SK-N-SH (cell line): ENCODE data around the gene ARID4B. TPM values are rescaled to one million over a fixed set of nuclear protein-coding genes. Genes with fewer than 3 reads are reported as not detected.
"Not testable (repeated sequence)": the region's sequence is repeated elsewhere in the genome, so short reads cannot be mapped to it uniquely, and the experiment has no call there.

Source experiments
- CTCF ChIA-PET: fragments of 300-600, 350-600 bp; formaldehyde crosslinking; extraction: SDS; loops from one replicate; lab custom pipeline; 2021; lab: Yijun Ruan, JAX
- POLR2A ChIA-PET: fragments of 350-600 bp; sonication (Branson Sonifier 250); formaldehyde crosslinking; extraction: SDS; loops from one replicate; lab custom pipeline; 2020; ENCODE audit warnings: antibody characterized with exemption, inconsistent platforms; lab: Yijun Ruan, JAX
- DNase-seq: peaks from one replicate; pipeline ENCODE4 v3.0.0; 2012
- H2AFZ ChIP-seq: fragments of 200-600 bp; sonication (generic); 2 replicates; pipeline ENCODE4 v1.8.1; 2016; ENCODE audit warnings: antibody characterized with exemption, mild to moderate bottlenecking, low read depth
- H3F3A ChIP-seq: fragments of 200-600 bp; sonication (generic); replicated peaks from 2 replicates; pipeline ENCODE3; 2016; ENCODE audit warnings: antibody characterized with exemption, mild to moderate bottlenecking; ENCODE audit not compliant: insufficient read depth
- H3K27ac ChIP-seq, 2 experiments: fragments of 200-500 bp in 1 of 2; fragments of 200-600 bp in 1 of 2; sonication (Bioruptor generic) in 1 of 2; sonication (generic), shearing (Covaris generic) in 1 of 2; 2 replicates each; pipeline versions ENCODE4 v1.5.1 to v1.6.1; 2014 to 2016; ENCODE audit warnings: low read depth in 2 of 2, inconsistent platforms in 1 of 2, low read length in 1 of 2, mild to moderate bottlenecking in 1 of 2, mixed read lengths in 1 of 2
- H3K27me3 ChIP-seq: fragments of 200-600 bp; sonication (generic), shearing (Covaris generic); 2 replicates; pipeline ENCODE4 v1.6.1; 2016; ENCODE audit warnings: mixed run types; ENCODE audit not compliant: insufficient read depth
- H3K36me3 ChIP-seq, 2 experiments: fragments of 200-500 bp in 1 of 2; fragments of 200-600 bp in 1 of 2; sonication (Bioruptor generic) in 1 of 2; sonication (generic) in 1 of 2; replicated peaks in 1 of 2; 2 replicates each; pipeline versions ENCODE3 to v1.5.1; 2014 to 2016; ENCODE audit warnings: low read length in 1 of 2, mild to moderate bottlenecking in 1 of 2; ENCODE audit not compliant: insufficient read depth in 2 of 2, control insufficient read depth in 1 of 2
- H3K4me1 ChIP-seq, 2 experiments: fragments of 200-500 bp in 1 of 2; fragments of 200-600 bp in 1 of 2; sonication (Bioruptor generic) in 1 of 2; sonication (generic), shearing (Covaris generic) in 1 of 2; 2 replicates each; pipeline versions ENCODE4 v1.5.1 to v1.6.1; 2014 to 2016; ENCODE audit warnings: low read depth in 1 of 2, low read length in 1 of 2, mixed run types in 1 of 2; ENCODE audit not compliant: insufficient read depth in 2 of 2, control insufficient read depth in 1 of 2
- H3K4me2 ChIP-seq: fragments of 200-600 bp; sonication (generic), shearing (Covaris generic); 2 replicates; pipeline ENCODE4 v1.6.1; 2017; ENCODE audit warnings: mixed run types
- H3K4me3 ChIP-seq, 2 experiments: fragments of 200-500 bp in 1 of 2; fragments of 200-600 bp in 1 of 2; sonication (Bioruptor generic) in 1 of 2; sonication (generic), shearing (Covaris generic) in 1 of 2; 2 replicates each; pipeline versions ENCODE4 v1.5.1 to v1.8.1; 2014 to 2016; ENCODE audit warnings: low read depth in 2 of 2, inconsistent platforms in 1 of 2, low read length in 1 of 2, mild to moderate bottlenecking in 1 of 2, mixed read lengths in 1 of 2, moderate library complexity in 1 of 2
- H3K79me2 ChIP-seq: fragments of 200-600 bp; sonication (generic); 2 replicates; pipeline ENCODE4 v1.8.1; 2017; ENCODE audit warnings: mild to moderate bottlenecking; ENCODE audit not compliant: insufficient read depth
- H3K9ac ChIP-seq: fragments of 200-600 bp; sonication (generic); 2 replicates; pipeline ENCODE4 v1.6.1; 2017; ENCODE audit warnings: mixed run types
- H3K9me2 ChIP-seq: fragments of 200-600 bp; sonication (generic); 2 replicates; pipeline ENCODE4 v1.6.1; 2017; ENCODE audit warnings: mixed run types
- H3K9me3 ChIP-seq: fragments of 200-600 bp; sonication (generic); 2 replicates; pipeline ENCODE4 v1.6.1; 2017; ENCODE audit warnings: mixed run types, mild to moderate bottlenecking, moderate library complexity
- H4K20me1 ChIP-seq: fragments of 200-600 bp; sonication (generic); 2 replicates; pipeline ENCODE4 v1.6.1; 2017; ENCODE audit warnings: mild to moderate bottlenecking, mixed run types; ENCODE audit not compliant: insufficient read depth
- FOSL2 ChIP-seq: IDR thresholded peaks from 2 replicates; pipeline ENCODE4 v1.4.0; 2012; ENCODE audit warnings: low read depth, mild to moderate bottlenecking, moderate library complexity, borderline replicate concordance
- FOXM1 ChIP-seq: IDR thresholded peaks from 2 replicates; pipeline ENCODE4 v1.4.0; 2012; ENCODE audit warnings: low read depth, mild to moderate bottlenecking
- GABPA ChIP-seq: IDR thresholded peaks from 2 replicates; pipeline ENCODE4 v1.4.0; 2012; ENCODE audit warnings: low read depth, mild to moderate bottlenecking
- GATA2 ChIP-seq: sonication (generic); formaldehyde crosslinking; IDR thresholded peaks from 2 replicates; pipeline ENCODE4 v1.5.0; 2020; ENCODE audit warnings: mild to moderate bottlenecking, missing genetic modification reagents
- MAX ChIP-seq: IDR thresholded peaks from 2 replicates; pipeline ENCODE4 v1.4.0; 2012; ENCODE audit warnings: low read depth
- NFIC ChIP-seq: IDR thresholded peaks from 2 replicates; pipeline ENCODE4 v1.4.0; 2012; ENCODE audit warnings: borderline replicate concordance
- POLR2AphosphoS5 ChIP-seq: IDR thresholded peaks from 2 replicates; pipeline ENCODE4 v1.6.1; 2012; ENCODE audit warnings: low read depth, low read length
- RAD21 ChIP-seq: IDR thresholded peaks from 2 replicates; pipeline ENCODE4 v1.6.1; 2012; ENCODE audit warnings: mild to moderate bottlenecking, low read length
- RFX5 ChIP-seq: IDR thresholded peaks from 2 replicates; pipeline ENCODE4 v1.6.1; 2012; ENCODE audit warnings: mild to moderate bottlenecking, improper control_type of control experiment, low read length
- RXRA ChIP-seq: IDR thresholded peaks from 2 replicates; pipeline ENCODE4 v1.4.0; 2012; ENCODE audit warnings: low read depth, mild to moderate bottlenecking, borderline replicate concordance
- SIN3A ChIP-seq: IDR thresholded peaks from 2 replicates; pipeline ENCODE4 v1.6.1; 2012; ENCODE audit warnings: low read depth, mild to moderate bottlenecking, low read length, moderate library complexity, borderline replicate concordance
- TAF1 ChIP-seq: IDR thresholded peaks from 2 replicates; pipeline ENCODE4 v1.6.1; 2012; ENCODE audit warnings: low read depth, mild to moderate bottlenecking, low read length, moderate library complexity, borderline replicate concordance
- TCF12 ChIP-seq: IDR thresholded peaks from 2 replicates; pipeline ENCODE4 v1.4.0; 2012
- TEAD4 ChIP-seq: IDR thresholded peaks from 2 replicates; pipeline ENCODE4 v1.4.0; 2012; ENCODE audit warnings: mild to moderate bottlenecking, borderline replicate concordance; ENCODE audit not compliant: insufficient read depth
- USF2 ChIP-seq: fragments of 150-350 bp; IDR thresholded peaks from 2 replicates; pipeline ENCODE4 v1.6.1; 2017; ENCODE audit warnings: antibody characterized with exemption, low read length, low read depth, borderline replicate concordance
- YY1 ChIP-seq: IDR thresholded peaks from 2 replicates; pipeline ENCODE4 v1.4.0; 2012; ENCODE audit warnings: low read depth, mild to moderate bottlenecking
- WGBS: methylation state at CpG from one replicate; pipeline ENCODE4 v1.1.6; 2017; ENCODE audit warnings: low lambda C conversion rate; 5-methylcytosine and 5-hydroxymethylcytosine counted together
- polyA plus RNA-seq, 3 experiments: library from polyadenylated mRNA; depleted of rRNA; stranded (reverse); fragments of >200 nt; gene quantifications; 2 replicates each; pipeline ENCODE4 v1.2.3, GENCODE V29; 2012
- TF ChIP-seq, protein P1 (sequence below): fragments of 200-600 bp; sonication (generic); IDR thresholded peaks from 2 replicates; pipeline ENCODE4 v1.6.1; 2017; ENCODE audit warnings: antibody characterized with exemption, mild to moderate bottlenecking, moderate library complexity

Gene ARID4B
- polyA plus RNA-seq, 1 of the 3 experiments (the other 2 are of a cell fraction), result 4.4 TPM

- Histone ChIP-seq H3K9me3 (no peaks in the 10 kb centered on the region), H3K4me3 (no peak overlapping the region), H3K9ac (no peak overlapping the region), H3F3A (peaks cover 14% of the 10 kb centered on the region), H3K36me3 (peaks cover 0 to 8% of the 10 kb centered on the region in 2 experiments), H2AFZ (no peak overlapping the region), H3K79me2 (peaks cover 99% of the 10 kb centered on the region), H3K27me3 (no peaks in the 10 kb centered on the region), H3K9me2 (no peaks in the 10 kb centered on the region), H3K4me2 (0 out of 2 replicates have a peak overlapping the region, but pooled peaks have one; percentile 32), H4K20me1 (peaks cover 88% of the 10 kb centered on the region), H3K27ac (0 out of 4 replicates have a peak overlapping the region, but pooled peaks of 1 of the 2 experiments have one; percentile 16), H3K4me1 (no peaks in the 10 kb centered on the region; a peak in 2 of 4 replicates)
- DNase-seq, result no peak
- CTCF ChIA-PET, result interaction anchor here (2.1 kb wide), 1 partner anchor 11 kb away, joined by 4 read pairs; no protein-coding TSS in a partner anchor
- POLR2A ChIA-PET, result interaction anchor here (0.5 kb wide), 1 partner anchor 10 kb away, joined by 3 read pairs; no protein-coding TSS in a partner anchor
- WGBS, result 89% methylated on average over 4 of the region's 4 CpGs
- TF ChIP-seq RFX5 (no peak), TAF1 (no peak), TEAD4 (no peak), USF2 (no peak), TCF12 (no peak), GABPA (no peak), GATA2 (CRISPR knock-in tag) (no peak), RXRA (no peak), YY1 (no peak), POLR2AphosphoS5 (no peak), RAD21 (no peak), SIN3A (no peak), NFIC (no peak)
Observed at GRCh38 chr1:235313931-235314678, 13.9 kb downstream of the ARID4B start.

DNA sequence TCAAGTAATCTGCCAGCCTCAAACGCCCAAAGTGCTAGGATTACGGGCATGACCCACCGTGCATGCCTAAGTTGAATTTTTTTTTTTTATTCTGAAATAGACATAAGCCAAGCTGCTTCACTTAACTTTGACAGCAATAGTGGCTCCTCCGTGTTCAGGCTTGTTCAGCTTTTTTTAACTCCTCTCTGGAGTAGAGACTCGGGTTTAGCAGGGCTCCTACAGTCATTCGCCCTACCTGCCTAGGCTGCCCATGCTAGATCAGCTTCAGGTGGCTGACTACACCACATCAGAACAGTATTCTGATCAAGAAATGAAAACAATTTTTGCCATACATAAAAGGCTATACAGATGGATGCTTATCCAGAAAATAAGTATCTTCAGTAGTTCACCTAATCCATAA is 14.7 kb downstream of the ARID4B start:
- no peaks in the 10 kb centered on the region for H3K9me2 ChIP-seq
- H3K9me3 ChIP-seq, result no peaks in the 10 kb centered on the region
- no peak overlapping the region for H3K27ac ChIP-seq
- peaks cover 82% of the 10 kb centered on the region for H4K20me1 ChIP-seq
- no peak overlapping the region for H3K4me3 ChIP-seq
- peaks cover 0 to 8% of the 10 kb centered on the region in 2 experiments for H3K36me3 ChIP-seq
- no peaks in the 10 kb centered on the region for H3K27me3 ChIP-seq
- peaks cover 14% of the 10 kb centered on the region for H3F3A ChIP-seq
- H3K9ac ChIP-seq, result no peak overlapping the region
- WGBS, result 90% methylated on average over 6 of the region's 6 CpGs
- ChIA-PET CTCF (interaction anchor here (2.1 kb wide), 1 partner anchor 11 kb away, joined by 4 read pairs; no protein-coding TSS in a partner anchor), POLR2A (no interaction called here)
- DNase-seq, result no peak
- H2AFZ ChIP-seq, result no peak overlapping the region
- no peaks in the 10 kb centered on the region; a peak in 2 of 4 replicates for H3K4me1 ChIP-seq
- peaks cover 96% of the 10 kb centered on the region for H3K79me2 ChIP-seq
- no peak overlapping the region for H3K4me2 ChIP-seq
- TF ChIP-seq FOSL2 (no peak), TCF12 (no peak), MAX (no peak), FOXM1 (no peak)
- TF ChIP-seq, protein P1, sequence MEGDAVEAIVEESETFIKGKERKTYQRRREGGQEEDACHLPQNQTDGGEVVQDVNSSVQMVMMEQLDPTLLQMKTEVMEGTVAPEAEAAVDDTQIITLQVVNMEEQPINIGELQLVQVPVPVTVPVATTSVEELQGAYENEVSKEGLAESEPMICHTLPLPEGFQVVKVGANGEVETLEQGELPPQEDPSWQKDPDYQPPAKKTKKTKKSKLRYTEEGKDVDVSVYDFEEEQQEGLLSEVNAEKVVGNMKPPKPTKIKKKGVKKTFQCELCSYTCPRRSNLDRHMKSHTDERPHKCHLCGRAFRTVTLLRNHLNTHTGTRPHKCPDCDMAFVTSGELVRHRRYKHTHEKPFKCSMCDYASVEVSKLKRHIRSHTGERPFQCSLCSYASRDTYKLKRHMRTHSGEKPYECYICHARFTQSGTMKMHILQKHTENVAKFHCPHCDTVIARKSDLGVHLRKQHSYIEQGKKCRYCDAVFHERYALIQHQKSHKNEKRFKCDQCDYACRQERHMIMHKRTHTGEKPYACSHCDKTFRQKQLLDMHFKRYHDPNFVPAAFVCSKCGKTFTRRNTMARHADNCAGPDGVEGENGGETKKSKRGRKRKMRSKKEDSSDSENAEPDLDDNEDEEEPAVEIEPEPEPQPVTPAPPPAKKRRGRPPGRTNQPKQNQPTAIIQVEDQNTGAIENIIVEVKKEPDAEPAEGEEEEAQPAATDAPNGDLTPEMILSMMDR, result no peak

GRCh38 chr1:235309206-235309605 is 18.8 kb downstream of the ARID4B start:
- H3K4me3 ChIP-seq, H3F3A ChIP-seq, H3K4me2 ChIP-seq, POLR2A ChIA-PET, H3K9ac ChIP-seq, H2AFZ ChIP-seq, H3K9me3 ChIP-seq, H3K9me2 ChIP-seq, H3K4me1 ChIP-seq, H3K36me3 ChIP-seq, CTCF ChIA-PET, H3K27me3 ChIP-seq, H3K27ac ChIP-seq, DNase-seq: not testable (repeated sequence)
- no CpG with 5 or more reads among the region's 32 CpGs for WGBS
- H3K79me2 ChIP-seq, result peaks cover 96% of the 10 kb centered on the region
- peaks cover 82% of the 10 kb centered on the region for H4K20me1 ChIP-seq
